AG09309 (cell line): ENCODE measurements around the gene RIC8A.
"Not testable (repeated sequence)": the region's sequence is repeated elsewhere in the genome, so short reads cannot be mapped to it uniquely, and the experiment has no call there.

ENCODE experiments used
- DNase-seq: peaks from one replicate; pipeline ENCODE4 v3.0.0-alpha.2; 2010; ENCODE audit warnings: low read depth
- H3K4me3 ChIP-seq: 2 replicates; pipeline ENCODE4 v1.5.1; 2011; ENCODE audit warnings: mild to moderate bottlenecking, low read depth, low read length, moderate library complexity; ENCODE audit not compliant: control insufficient read depth
- CTCF ChIP-seq: IDR thresholded peaks from 2 replicates; pipeline ENCODE4 v1.5.1; 2011; ENCODE audit warnings: mild to moderate bottlenecking, low read depth, low read length, inconsistent platforms; ENCODE audit not compliant: insufficient read depth, control insufficient read depth; ENCODE audit errors: missing control alignments

The RIC8A gene

GRCh38 chr11:213111-213510, 5.6 kb downstream of the RIC8A start:
- no peak overlapping the region for H3K4me3 ChIP-seq
- no peak for TF ChIP-seq CTCF
- DNase-seq = no peak

- no peak overlapping the region for H3K4me3 ChIP-seq
- TF ChIP-seq CTCF = no peak
- no peak for DNase-seq
Measured at GRCh38 chr11:214083-214482, 6.6 kb downstream of the RIC8A start.

- no peak overlapping the region for H3K4me3 ChIP-seq
- no peak for DNase-seq
- TF ChIP-seq CTCF = no peak
Measured at GRCh38 chr11:215581-216037, 8.1 kb downstream of the RIC8A start.

GRCh38 chr11:216081-216974, 8.8 kb downstream of the RIC8A start:
- H3K4me3 ChIP-seq = no peak overlapping the region
- no peak for DNase-seq
- no peak for TF ChIP-seq CTCF

- no peak overlapping the region for H3K4me3 ChIP-seq
- TF ChIP-seq CTCF = no peak
- no peak for DNase-seq
Measured at GRCh38 chr11:217704-218103, 10.2 kb downstream of the RIC8A start.

- no peak overlapping the region for H3K4me3 ChIP-seq
- DNase-seq = no peak
- no peak for TF ChIP-seq CTCF
Measured at GRCh38 chr11:218815-219593, 11.5 kb downstream of the RIC8A start.

GRCh38 chr11:220641-221215, 13.2 kb downstream of the RIC8A start:
- not testable (repeated sequence) for H3K4me3 ChIP-seq, DNase-seq
